Brain pericyte (primary cell): ENCODE data around the gene CARF.
"Not testable (repeated sequence)": the region's sequence is repeated elsewhere in the genome, so short reads cannot be mapped to it uniquely, and the experiment has no call there.

Source experiments
- DNase-seq: peaks from one replicate; pipeline ENCODE4 v3.0.0-alpha.2; 2012; ENCODE audit warnings: low read depth, low spot score

The CARF gene

DNA sequence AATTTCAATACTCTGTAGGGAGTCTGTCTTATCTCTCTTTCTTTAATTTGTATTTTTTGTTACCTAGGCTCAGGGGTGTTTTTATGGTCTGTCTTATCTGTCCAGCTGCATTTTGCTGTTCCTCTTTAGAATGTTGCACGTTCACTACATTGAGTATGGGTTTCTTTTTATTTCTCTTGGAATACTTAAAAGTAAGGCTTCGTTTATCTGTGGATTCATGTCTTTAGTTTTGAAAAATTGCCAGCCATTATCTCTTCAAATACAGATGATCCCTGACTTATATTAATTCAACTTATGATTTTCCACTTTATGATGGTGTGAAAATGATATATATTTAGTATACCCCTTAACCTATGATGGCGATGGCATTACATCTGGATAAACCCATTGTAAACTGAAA lies 26.9 kb downstream of the CARF start:
- DNase-seq = no peak

DNA sequence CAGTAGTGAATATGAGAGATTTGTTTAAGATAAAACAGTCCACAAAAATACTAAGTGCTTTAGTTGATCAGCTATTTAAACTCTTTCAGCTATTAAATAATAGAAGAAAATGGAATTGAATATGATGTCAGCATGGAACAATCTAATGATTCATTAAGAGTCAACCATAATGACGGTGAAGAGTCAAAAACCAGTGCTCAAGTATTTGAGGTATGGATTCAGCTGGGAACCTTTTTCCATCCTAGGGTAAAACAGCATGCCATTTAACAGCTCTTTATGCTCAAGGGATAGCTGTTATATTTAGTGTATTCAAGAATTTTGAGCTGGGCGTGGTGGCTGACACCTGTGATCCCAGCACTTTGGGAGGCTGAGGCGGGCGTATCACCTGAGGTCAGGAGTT lies 29.7 kb downstream of the CARF start:
- DNase-seq = no peak

DNA sequence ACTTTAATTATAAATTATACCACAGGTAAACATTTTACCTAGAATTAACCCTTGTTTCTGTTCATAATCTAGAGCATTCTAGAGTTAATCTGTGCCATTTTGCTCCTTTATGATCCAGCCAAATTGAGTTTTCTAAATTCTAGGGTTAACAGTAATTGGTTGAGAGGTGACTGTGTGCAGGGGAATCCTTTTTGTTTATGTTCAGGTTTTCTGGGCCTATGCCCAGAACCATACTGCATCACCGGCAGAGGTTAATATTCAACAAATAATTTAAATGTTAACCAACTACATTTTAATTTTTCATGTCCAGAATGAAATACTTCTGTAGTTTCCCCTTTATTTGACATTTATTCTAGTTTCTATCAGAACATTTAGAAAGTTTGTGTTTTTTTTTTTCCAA lies 32.3 kb downstream of the CARF start:
- no peak for DNase-seq

DNA sequence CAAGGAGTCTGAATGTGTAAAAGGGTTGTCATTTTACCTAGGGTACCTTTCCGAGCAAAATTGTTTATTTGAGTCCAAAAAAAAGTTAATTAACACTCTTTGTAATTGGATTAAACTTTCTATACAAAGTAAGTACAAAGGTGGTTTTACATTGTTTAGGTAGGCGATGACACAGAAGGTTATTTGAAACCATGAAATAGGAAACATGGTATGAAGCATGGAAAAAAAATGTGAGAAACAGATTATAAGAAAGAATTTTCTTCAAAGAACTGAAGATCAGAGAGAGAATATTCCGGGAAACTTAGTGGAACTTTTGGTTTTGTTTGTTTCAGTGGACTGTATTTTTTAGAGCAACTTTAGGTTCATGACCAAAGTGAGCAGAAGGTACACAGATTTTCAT lies 32.7 kb downstream of the CARF start:
- no peak for DNase-seq

DNA sequence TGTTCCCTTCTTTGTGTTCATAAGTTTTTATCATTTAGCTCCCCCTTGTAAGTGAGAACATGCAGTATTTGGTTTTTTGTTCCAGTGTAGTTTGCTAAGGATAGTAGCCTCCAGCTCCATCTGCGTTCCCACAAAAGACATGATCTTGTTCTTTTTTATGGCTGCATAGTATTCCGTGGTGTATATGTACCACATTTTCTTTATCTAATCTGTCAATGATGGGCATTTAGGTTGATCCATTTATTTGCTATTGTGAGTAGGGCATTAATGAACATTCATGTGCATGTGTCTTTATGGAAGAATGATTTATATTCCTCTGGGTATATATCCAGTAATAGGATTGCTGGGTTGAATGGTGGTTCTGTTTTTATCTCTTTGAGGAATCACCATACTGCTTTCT lies 33.4 kb downstream of the CARF start:
- DNase-seq = no peak

DNA sequence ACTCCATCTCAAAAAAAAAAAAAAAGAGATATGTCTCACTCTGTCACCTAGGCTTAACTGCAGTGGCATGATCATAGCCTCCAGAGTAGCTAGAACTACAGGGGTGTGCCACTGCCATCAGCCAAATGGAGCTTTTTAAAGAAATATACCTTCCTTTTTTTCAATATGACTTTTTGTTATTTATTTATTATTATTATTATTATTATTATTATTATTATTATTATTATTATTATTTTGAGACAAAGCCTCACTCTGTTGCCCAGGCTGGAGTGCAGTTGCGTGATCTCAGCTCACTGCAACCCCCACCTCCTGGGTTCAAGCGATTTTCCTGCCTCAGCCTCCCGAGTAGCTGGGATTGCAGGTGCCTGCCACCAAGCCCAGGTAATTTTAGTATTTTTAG lies 37.3 kb downstream of the CARF start:
- DNase-seq = not testable (repeated sequence)

DNA sequence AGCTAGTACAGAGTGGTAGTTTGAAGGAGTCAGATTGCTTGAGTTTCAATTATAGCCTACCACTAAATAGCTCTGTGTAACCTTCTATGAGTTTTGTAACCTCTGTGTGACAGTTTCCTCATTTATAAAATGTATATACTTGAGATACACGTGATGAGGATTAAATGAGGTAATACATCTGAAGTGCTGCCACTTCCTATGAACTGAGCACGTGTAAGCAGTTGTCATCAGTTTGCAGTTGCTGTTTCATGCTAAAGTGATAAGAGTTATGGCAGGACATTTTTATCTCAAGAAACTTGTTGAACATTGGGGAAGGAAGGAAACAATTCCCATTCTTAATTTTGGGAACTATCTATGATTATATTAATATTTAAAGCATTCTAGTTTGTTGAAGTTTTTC lies 38.5 kb downstream of the CARF start:
- no peak for DNase-seq

DNA sequence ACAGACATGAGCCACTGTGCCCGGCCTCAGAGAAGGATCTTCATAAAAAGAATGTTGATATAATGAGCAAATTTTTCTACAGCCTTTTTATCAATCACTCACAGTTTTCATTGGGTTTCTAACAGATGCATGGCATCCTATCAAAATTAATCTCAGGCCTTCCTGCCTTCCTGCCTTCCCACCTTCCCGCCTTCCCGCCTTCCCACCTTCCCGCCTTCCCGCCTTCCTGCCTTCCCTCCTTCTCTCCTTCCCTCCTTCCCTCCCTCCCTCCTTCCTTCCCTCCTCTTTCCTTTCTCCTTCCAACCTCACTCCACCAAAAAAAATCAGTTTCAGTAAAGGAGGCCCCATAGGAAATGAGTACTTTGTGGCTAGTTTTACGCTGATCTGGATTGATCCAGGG lies 48.4 kb downstream of the CARF start:
- no peak for DNase-seq

DNA sequence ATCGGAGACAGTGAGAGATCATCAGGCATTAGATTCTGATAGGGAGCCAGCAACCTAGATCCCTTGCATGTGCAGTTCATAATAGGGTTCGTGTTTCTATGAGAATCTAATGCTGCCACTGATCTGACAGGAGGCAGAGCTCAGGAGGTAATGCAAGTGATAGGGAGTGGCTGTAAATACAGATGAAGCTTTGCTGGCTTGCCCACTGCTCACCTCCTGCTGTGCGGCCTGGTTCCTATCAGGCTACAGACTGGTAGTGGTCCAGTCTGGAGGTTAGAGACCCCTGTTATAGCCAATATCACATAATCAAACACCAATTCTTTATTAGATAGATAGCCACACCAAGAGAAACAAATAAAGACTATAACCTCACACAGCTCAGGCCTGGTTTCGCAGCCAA lies 51.6 kb downstream of the CARF start:
- no peak for DNase-seq

DNA sequence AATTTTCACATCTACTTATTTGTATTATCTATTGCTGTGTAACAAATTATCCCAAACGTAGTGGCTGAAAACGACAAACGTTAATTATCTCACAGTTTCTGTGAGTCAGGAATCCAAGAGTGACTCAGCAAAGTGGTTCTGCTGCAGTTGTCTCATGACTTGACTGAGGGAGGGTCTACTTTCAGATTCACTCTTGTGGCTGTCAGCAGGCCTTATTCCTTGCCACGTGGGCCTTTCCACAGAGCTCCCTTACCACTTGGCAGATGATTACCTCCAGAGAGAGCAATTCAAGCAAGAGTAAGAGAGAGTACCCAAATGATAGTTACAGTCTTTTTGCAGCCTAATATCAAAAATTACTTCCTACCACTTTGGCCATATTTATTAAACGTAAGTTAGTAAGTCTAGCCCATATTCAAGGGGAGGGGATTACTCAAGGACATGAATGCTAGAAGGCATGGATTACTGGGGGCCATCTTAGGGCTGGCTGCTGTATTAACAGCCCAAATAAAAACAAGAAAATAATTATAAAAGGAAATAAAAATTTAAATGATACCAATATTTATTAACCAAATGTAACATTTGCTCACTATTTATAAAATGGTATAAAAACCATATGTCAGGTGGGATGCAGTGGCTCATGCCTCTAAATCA lies 53.9 kb downstream of the CARF start:
- no peak for DNase-seq

DNA sequence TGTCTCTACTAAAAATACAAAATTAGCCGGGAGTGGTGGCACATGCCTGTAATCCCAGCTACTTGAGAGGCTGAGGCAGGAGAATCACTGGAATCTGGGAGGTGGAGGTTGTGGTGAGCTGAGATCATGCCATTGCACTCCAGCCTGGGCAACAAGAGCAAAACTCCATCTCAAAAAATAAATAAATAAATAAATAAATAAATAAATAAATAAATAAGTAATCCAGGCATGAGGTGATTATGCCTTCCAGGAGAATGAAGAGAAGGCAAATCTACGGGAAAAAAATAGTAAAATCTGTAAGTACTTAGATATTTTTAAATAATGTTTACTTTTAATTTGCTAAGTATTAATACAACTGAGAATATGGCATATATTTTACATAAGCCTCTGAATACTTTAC lies 57.3 kb downstream of the CARF start:
- not testable (repeated sequence) for DNase-seq

DNA sequence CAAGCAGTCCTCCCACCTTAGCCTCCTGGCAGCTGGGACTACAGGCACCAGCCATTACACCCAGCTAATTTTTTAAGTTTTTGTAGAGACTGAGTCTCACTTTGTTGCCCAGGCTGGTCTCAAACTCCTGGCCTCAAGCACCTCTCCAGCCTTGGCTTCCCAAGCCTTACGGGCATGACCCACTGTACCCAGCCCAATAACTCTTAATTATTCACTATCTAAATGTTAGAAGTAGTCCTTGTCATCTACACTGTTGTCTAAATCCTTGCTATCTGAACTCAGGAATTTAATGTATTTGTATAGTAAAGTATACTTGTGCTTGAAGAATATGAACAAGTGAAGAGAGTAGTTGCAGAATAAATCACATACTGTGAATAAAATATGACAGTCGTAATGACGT lies 64.7 kb downstream of the CARF start:
- no peak for DNase-seq

DNA sequence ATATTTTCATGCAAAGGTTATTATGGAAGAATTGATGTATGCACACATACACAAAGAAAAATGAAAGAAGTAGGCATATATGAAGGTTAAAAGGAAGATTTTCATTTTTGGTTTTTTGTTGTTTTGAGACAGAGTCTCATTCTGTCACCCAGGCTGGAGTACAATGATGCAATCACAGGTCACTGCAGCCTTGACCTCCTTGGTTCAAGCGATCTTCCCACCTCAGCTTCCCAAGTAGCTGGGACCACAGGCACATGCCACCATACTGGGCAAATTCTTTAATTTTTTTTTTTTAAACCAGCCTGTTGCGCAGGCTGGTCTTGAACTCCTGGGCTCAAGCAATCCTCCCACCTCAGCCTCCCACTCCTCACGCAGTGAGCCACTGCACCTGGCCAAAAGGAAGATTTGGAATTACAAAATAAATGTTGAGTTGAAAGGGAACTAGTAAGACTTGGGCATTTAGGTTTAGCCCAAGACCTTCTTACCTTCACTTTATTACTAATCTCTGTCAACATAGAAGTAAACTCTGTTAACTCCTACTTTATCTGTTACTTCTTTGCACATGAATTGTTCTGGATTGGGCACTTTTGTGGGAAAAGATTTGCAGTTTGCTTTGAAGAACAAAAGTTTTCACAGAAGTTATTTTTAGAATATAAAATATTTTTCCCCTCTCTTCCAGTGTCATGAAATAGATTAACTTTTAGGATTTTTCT lies 70.9 kb downstream of the CARF start:
- no peak for DNase-seq

DNA sequence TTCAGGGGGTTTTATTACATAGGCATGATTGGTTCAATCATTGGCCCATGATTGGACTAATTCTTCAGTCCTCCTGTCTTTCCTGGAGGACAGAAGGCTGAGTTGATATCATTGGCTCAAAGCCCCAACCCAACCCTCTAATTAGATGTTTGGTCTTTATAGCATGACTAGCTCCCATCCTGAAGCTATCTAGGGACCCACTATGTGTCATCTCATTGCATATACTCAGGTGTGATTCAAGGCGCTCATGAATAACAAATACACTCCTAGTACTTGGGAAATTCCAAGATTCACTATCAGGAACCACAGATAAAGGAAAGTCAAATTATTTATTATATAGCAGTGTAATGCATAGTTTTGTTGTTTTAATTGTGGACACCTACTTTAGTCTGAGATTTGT lies 77.7 kb downstream of the CARF start:
- no peak for DNase-seq

DNA sequence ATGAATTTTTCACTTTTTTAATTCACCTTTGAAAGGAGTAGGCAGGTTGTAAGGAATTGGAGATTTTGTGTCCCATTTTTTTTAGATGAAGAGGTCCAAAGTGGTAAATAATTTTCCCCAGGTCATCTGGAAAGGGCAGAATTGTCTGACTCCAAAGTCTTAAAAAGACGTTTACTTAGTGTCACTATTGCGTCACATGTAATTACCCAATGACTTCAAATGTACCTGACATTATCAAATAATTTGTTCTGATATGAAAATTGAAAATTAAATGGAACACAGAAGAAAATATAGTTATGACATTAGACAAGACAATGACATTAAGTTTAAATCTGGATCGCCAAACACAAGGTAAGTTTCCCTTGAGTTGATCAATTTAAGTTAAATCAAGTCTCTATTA lies 78.4 kb downstream of the CARF start:
- DNase-seq = no peak

DNA sequence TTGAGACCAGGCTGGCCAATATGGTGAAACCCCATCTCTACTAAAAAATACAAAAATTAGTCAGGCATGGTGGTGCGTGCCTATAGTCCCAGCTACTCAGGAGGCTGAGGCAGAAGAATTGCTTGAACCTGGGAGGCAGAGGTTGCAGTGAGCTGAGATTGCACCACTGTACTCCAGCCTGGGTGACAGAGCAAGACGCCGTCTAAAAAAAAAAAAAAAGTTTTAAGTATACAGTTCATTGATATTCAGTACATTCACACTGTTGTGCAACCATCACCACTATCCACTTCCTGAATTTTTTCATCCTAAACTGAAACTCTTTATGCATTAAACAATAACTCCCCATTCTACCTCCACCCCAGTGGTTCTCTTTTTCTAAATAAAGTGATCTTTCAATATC lies 85.0 kb downstream of the CARF start:
- not testable (repeated sequence) for DNase-seq

DNA sequence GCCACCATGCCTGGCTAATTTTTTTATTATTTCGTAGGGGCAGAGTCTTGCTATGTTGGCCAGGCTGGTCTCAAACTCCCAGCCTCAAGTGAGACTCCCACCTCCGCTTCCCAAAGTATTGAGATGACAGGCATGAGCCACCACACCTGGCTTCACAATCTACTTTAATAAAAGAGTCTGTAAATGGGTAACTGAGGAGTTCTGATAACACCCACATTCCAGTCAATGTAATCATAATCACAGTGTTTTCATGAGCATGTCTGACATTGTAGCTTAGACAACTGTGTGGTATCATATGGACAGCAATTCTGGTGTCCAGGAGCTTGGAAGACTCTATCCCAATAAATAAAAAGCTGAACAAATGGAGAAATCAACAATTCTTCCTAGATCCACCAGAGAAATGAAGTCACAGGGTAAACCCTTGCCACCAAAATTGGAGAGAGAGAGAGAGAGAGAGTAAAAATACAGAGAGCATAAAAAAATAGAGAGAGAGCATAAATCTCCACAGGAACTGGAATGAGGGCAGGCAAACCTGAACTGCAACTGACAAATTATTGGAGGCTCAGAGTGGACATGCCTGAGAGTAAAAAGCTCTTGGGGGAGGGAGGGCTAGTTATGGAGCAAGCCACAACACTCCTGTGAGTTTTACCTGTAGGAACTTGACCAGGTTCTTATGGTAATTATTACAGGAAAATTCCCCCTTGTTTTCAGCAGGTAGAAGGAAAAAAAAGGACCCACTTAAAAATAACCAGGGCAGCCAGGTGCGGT lies 90.2 kb downstream of the CARF start:
- no peak for DNase-seq

DNA sequence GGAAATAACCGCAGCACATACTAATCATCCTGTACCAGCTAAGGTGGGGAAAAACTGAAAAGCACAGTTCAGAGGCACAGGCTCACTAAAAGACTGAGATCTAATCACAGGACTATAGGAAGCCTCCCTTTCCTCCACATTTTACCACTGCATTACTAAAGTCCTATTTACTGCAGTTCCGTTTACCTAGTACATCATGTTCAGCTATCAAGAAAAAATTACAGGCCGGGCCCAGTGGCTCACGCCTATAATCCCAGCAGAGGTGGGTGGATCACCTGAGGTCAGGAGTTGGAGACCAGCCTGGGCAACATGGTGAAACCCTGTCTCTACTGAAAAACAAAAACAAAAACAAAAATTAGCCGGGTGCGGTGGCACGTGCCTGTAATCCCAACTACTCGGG lies 91.6 kb downstream of the CARF start:
- no peak for DNase-seq

DNA sequence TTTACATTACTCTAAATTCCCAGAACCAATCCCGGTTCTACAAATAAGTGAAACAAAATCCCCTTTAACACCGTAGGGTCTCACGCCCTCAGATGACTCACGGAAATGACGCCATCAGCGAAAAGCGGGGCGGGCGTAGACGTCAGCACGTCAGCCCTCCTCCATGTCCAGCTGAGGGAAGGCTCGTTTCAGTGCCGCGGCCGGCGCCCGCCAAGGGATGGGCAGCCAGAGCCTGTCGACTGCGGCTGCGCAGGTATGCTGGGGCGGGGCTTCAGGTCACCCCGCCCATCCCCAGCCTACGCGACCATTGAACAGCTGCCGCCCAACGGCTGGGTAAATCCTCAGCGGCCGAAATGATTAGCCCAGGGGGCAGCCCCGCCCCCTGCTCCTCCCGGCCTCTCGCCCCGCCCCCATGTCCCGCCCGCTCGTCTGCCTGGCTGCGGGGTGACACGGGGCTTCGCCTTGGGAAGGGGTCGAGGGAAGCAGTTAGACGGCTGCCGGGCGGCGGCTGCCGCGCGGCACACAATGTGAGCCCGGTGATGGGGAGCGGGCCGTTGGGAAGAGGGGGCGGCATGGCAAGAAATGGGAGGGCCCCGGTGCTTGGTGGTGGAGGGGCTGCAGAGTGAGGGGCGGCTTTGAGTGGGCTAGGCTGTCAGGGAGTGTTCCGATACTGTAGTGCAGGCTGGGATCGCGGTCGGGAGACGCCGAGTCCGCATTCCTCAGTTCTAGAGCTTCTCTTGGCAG lies 102.6 kb downstream of the CARF start, which contains the start of gene NBEAL1:
Gene NBEAL1, plus strand, starts transcription at position 420 of the 744 bp plus-strand sequence. CDS start 1,510 bp downstream, outside the sequence.
- DNase-seq = peak; percentile 100

DNA sequence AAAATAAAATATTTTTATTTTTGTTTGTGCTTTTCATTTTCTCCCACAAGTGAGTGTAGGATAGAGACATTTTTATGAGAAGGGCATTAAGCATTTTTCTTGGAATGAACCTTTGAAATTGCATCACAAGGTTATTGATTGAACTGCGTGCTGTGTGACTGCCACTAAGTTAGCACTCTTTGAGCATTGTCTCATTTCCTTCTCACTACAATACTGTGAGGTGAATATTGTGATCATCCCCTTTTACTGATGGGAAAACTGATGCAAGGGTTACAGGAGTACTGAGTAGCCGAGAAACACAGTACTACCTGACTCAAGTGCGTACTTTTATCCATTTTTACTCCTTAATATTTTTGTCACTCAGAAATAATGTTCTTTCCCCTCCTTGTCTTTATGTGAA lies 104.6 kb downstream of the CARF start:
- no peak for DNase-seq

DNA sequence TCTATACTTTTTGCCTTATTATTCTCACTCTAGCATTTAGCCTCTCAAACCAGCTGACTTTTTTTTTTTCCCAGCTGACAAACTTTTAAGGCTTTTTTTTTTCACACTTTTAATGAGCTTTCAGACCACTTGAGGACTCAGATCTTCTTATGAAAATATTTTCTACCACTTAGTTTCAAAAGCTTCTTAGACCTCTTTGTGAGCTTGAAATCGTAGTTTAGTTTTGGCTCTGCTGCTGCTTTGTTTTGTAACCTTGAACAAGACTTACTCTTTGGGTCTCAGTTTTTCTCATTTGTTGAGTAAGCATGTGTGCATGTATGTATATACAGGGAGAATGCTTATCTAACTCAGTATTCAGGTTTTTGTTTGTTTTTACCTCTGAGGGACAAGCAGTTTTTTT lies 106.1 kb downstream of the CARF start:
- DNase-seq = no peak

DNA sequence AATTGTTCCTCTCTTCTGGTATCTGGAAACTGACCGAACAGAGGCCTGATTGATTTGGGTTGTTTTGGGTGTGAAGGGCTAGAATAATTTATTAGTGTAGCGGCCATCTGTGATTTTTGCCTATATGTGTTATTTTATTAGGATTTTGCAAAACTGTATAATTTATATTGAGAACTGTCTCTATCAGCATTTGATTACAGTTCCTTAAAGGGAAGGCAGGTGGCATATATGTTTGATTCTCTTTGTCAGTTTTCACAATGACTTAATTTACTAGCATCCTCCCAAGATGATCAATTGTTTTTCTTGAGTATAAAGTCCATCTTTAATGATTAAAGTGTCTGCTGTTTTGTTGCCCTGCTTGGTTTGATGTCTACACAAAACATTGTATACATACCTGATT lies 107.1 kb downstream of the CARF start:
- no peak for DNase-seq
